Stomach (tissue), 9 donors: ENCODE measurements around the gene DGAT2. TPM values are rescaled to one million over a fixed set of nuclear protein-coding genes. Genes with fewer than 3 reads are reported as not detected.

Source experiments
- DNase-seq, 2 donors: peaks; one replicate each; pipeline versions ENCODE4 v3.0.0 to v3.0.0-alpha.2; 2013 to 2019
- H3K27ac ChIP-seq, 5 donors: fragments of 200-600 bp in 4 of 5; sonication (generic) in 4 of 5; one replicate each; pipeline ENCODE4 v1.5.1; 2013 to 2019; ENCODE audit warnings: mild to moderate bottlenecking in 1 of 5, moderate library complexity in 1 of 5
- H3K27me3 ChIP-seq, 3 donors: fragments of 200-600 bp; sonication (generic); one replicate each; pipeline ENCODE4 v1.5.1; 2017 to 2019; ENCODE audit warnings: mixed run types in 1 of 3
- H3K36me3 ChIP-seq, 4 donors: fragments of 200-600 bp; sonication (generic); 1 replicate in 3 of 4; 2 replicates in 1 of 4; pipeline ENCODE4 v1.5.1; 2016 to 2019
- H3K4me1 ChIP-seq, 4 donors: fragments of 200-600 bp; sonication (generic); one replicate each; pipeline ENCODE4 v1.5.1; 2016 to 2019
- H3K4me3 ChIP-seq, 4 donors: fragments of 200-600 bp; sonication (generic) in 3 of 4; one replicate each; pipeline ENCODE4 v1.5.1; 2016 to 2019; ENCODE audit warnings: mild to moderate bottlenecking in 1 of 4
- H3K9me3 ChIP-seq, 4 donors: fragments of 200-600 bp; sonication (generic); one replicate each; pipeline ENCODE4 v1.5.1; 2016 to 2019
- CTCF ChIP-seq, 7 experiments: fragments of 450-650 bp in 4 of 7; fragments of 200-600 bp in 3 of 7; sonication (generic) in 3 of 7; IDR thresholded peaks; one replicate each; pipeline ENCODE4 v1.5.1; 2016 to 2019; ENCODE audit warnings: antibody characterized with exemption in 7 of 7, control low read depth in 2 of 7, mild to moderate bottlenecking in 1 of 7
- EP300 ChIP-seq: sonication (generic); formaldehyde crosslinking; IDR thresholded peaks from one replicate; pipeline ENCODE4 v1.6.1; 2017; ENCODE audit warnings: antibody characterized with exemption
- POLR2A ChIP-seq, 4 donors: fragments of 450-650 bp; IDR thresholded peaks; one replicate each; pipeline ENCODE4 v1.6.1; 2016; ENCODE audit warnings: antibody characterized with exemption in 4 of 4, control low read depth in 2 of 4, mild to moderate bottlenecking in 1 of 4, moderate library complexity in 1 of 4
- POLR2AphosphoS5 ChIP-seq, 3 donors: sonication (generic); formaldehyde crosslinking; IDR thresholded peaks; one replicate each; pipeline ENCODE4 v1.6.1; 2016; ENCODE audit warnings: antibody characterized with exemption in 3 of 3
- WGBS, 5 donors: extraction: QIAGEN DNeasy Blood & Tissue Kit in 3 of 5; methylation state at CpG; one replicate each; pipeline versions ENCODE4 v1.1.5 to v1.1.7; 2013 to 2018; 5-methylcytosine and 5-hydroxymethylcytosine counted together
- intact Hi-C: fragments of 100-400 bp; cut with DNase I; formaldehyde crosslinking; loops from one replicate; pipeline ENCODE4 v1.15.1; 2023; ENCODE audit warnings: low total_unique reads
- polyA plus RNA-seq, 3 donors: library from polyadenylated mRNA; stranded (reverse); fragments of 200-250 nt; gene quantifications; one replicate each; pipeline ENCODE4 v1.2.3, GENCODE V29; 2013
- total RNA-seq, 5 donors: library from RNA; depleted of rRNA; stranded (reverse); fragments of >200 nt; gene quantifications; one replicate each; pipeline versions ENCODE4 v1.1.0 to v1.2.3, GENCODE V29; 2014 to 2016
- donor health status: healthy with polysubstance abuse.
- donor health status: Bipolar disorder and iron deficiency.
- donor health status: healthy.

The DGAT2 gene
- total and polyA plus RNA-seq, 8 donors, result 0.45 to 16.1 (median 3.7) TPM; not detected in 2

DNA sequence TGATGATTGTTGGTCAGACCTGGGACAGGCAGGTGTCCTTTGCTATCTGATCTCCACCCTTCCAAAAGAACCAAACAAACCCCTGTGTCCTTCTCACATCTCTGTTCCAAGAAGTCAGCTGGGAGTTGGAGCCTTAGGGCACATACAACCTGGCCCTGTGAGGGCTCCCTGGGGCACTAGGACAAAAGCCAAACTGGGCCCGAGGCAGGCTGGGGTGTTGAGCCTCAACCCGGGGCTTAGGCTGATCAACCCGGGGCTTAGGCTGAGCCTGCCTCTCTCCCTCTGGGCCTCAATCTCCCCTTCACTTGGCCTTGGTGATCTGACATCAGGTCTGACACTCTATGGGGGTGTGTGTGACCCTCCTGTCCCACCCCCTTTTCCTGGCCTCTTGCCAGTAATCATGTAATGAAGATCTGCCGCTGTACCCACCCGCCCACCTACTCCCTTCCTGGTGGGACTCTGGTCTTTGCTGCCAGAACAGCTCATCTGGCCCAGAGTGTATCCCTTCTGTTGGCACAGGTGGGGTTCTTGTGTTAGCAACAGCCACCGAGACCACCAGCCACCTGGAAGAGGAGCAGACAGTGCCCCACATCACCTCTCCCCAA, 23.7 kb downstream of the DGAT2 start:
- DNase-seq, result no peak
- Histone ChIP-seq H3K9me3 (no peaks in the 10 kb centered on the region), H3K27ac (no peak overlapping the region), H3K36me3 (no peaks in the 10 kb centered on the region), H3K4me3 (no peak overlapping the region), H3K4me1 (no peaks in the 10 kb centered on the region), H3K27me3 (no peaks in the 10 kb centered on the region)
- TF ChIP-seq POLR2AphosphoS5 (IDR thresholded peaks at IDR 0.05) (no peak), EP300 (no peak), POLR2A (IDR thresholded peaks at IDR 0.05) (no peak), CTCF (IDR thresholded peaks at IDR 0.05) (no peak)
- WGBS, 5 donors, result 86 to 94% (median 92%) methylated on average over 3 to 6 of the region's 6 CpGs
- intact Hi-C loops, result no loop called here

DNA sequence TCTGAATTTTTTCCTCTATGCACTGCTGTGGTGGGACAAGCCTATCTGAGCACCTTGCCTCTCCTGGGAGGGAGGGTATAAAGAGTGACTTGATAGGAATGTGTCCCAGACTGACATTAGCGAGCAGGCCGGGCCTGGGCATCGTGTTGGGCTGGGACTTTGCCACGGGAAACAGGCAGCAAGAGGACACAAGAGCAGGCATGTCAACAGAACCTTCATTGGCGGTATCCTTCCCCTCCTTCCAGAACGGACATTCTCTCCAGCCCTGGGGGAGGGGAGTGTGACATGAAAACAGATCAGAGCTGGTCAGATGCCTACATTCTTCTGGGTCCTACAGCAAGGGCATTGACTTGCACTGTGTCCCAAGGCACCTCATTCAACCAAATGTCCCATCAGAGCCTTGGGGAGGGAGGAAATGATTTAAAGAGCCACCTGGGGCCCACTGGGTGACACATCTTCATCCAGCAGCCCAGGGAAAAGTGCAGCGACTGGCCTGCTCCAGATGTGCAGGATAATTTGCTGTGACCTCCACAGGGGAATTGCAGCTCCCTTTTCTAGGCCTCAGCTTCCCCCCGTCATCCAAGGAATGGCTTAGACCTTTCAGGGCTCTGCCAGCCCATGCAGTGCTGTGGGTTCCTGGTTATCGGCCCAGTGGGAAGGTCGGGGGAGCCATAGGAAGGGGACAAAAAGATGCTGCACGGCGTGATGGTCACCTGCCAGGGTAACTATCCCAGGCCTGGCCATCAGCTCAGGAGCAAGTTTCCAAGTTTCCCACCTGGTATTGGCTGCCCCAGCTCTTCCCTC, 24.6 kb downstream of the DGAT2 start:
- Histone ChIP-seq H3K9me3 (no peaks in the 10 kb centered on the region), H3K27ac (no peak overlapping the region), H3K27me3 (no peaks in the 10 kb centered on the region), H3K36me3 (no peaks in the 10 kb centered on the region), H3K4me1 (no peaks in the 10 kb centered on the region), H3K4me3 (no peak overlapping the region)
- no peak for DNase-seq
- intact Hi-C loops, result no loop called here
- TF ChIP-seq EP300, result no peak
- TF ChIP-seq CTCF (IDR thresholded peaks at IDR 0.05), result no peak
- no peak for TF ChIP-seq POLR2AphosphoS5 (IDR thresholded peaks at IDR 0.05)
- TF ChIP-seq POLR2A (IDR thresholded peaks at IDR 0.05), result no peak
- WGBS, 5 donors, result 80 to 87% (median 86%) methylated on average over 11 to 12 of the region's 12 CpGs

DNA sequence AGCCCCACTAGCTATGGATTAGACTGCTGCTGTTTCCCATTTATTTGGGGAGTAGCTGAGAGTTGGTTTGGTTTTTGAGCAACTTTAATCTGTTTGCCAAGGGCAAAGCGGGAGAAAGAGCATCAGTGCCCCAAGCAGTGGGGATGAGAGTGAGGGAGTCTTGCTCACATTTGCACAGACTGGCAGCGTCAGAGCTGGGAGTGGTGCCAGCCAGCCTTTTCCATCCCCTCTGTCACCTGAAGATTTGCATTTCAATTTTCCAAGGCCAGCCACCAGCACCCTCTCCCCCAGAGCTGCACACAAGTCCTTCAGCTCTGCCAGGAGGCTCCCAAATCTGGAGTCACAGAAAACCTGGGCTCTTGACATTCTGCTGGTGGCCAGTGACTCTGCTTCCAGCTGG, 25.4 kb downstream of the DGAT2 start:
- Histone ChIP-seq H3K36me3 (no peaks in the 10 kb centered on the region), H3K9me3 (no peaks in the 10 kb centered on the region), H3K4me3 (no peak overlapping the region), H3K27ac (no peak overlapping the region), H3K4me1 (no peaks in the 10 kb centered on the region), H3K27me3 (no peaks in the 10 kb centered on the region)
- WGBS, 5 donors, result 68 to 78% (median 70%) methylated on average over 2 of the region's 2 CpGs
- intact Hi-C loops, result no loop called here
- TF ChIP-seq EP300 (no peak), CTCF (IDR thresholded peaks at IDR 0.05) (no peak), POLR2AphosphoS5 (IDR thresholded peaks at IDR 0.05) (no peak), POLR2A (IDR thresholded peaks at IDR 0.05) (no peak)
- DNase-seq, result no peak

GRCh38 chr11:75795276-75796090, 26.9 kb downstream of the DGAT2 start:
- intact Hi-C loops, result no loop called here
- peaks cover 0 to 3% (median 0%) of the 10 kb centered on the region in 4 donors for H3K36me3 ChIP-seq
- no peak for DNase-seq
- H3K4me3 ChIP-seq, result no peak overlapping the region
- TF ChIP-seq POLR2AphosphoS5 (IDR thresholded peaks at IDR 0.05) (no peak), CTCF (IDR thresholded peaks at IDR 0.05) (no peak)
- WGBS, 5 donors, result 73 to 88% (median 79%) methylated on average over 4 of the region's 4 CpGs
- H3K27me3 ChIP-seq, result no peaks in the 10 kb centered on the region
- no peaks in the 10 kb centered on the region for H3K9me3 ChIP-seq
- no peaks in the 10 kb centered on the region for H3K4me1 ChIP-seq
- no peak overlapping the region for H3K27ac ChIP-seq
